ENCODE measurements around the gene CNTNAP2.

DNA sequence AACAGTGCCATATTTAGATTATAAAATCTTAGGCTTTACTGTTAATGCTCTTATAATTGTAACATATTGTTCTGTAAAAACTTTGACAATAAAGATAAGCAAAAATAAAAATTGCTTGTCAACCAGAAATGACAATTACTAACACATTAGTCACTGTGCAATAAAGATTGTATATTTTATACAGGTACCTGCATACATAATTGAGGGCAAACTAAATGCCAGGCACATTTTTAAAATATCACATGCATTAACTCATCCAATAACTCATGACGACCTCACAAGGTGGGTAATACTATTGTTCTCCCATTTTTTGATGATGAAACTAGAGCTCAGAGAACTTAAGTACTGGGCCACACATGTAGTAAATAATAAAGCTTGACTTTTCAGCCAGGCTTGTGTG lies 1453.8 kb downstream of the CNTNAP2 start:
- TF ChIP-seq POLR2A (IDR thresholded peaks at IDR 0.05) = no peak
- TF ChIP-seq CTCF (IDR thresholded peaks at IDR 0.05) = no peak

All from uterus (tissue), 2 donors.